Left forelimb (tissue), 1 donor: Measurements from ENCODE around the gene TRAF3.
"Not testable (repeated sequence)": the region's sequence is repeated elsewhere in the genome, so short reads cannot be mapped to it uniquely, and the experiment has no call there.

Experiments
- DNase-seq: peaks from one replicate; pipeline ENCODE4 v3.0.0-alpha.2; 2018; ENCODE audit warnings: low spot score

Gene TRAF3

DNA sequence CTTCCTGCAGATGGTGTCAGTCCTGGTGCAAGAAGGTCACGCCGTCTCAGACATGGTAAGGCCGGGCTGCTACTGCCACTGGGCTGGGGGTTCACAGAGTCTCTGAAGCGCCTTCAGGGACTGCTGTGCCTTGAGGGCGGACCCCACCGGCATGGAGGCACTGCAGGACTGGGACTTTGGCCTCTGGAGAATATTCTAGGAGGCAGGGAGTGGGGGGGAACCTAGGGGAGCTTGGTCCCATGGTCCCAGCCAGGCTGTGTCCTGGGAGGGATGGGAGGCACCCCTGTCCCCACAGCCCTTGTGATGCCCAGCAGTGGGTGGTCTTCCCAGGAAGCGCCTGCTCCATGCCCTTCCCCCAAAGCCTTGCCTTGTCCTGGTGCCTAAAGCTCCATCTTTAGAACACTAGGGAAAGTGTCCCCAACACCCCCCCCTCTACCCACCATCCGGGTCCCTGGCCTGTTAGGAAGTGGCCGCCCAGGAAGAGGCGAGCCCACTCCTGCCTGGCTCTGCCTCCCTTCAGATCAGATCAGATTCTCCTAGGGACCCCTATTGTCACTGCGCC, 146.8 kb downstream of the TRAF3 start:
- no peak for DNase-seq

DNA sequence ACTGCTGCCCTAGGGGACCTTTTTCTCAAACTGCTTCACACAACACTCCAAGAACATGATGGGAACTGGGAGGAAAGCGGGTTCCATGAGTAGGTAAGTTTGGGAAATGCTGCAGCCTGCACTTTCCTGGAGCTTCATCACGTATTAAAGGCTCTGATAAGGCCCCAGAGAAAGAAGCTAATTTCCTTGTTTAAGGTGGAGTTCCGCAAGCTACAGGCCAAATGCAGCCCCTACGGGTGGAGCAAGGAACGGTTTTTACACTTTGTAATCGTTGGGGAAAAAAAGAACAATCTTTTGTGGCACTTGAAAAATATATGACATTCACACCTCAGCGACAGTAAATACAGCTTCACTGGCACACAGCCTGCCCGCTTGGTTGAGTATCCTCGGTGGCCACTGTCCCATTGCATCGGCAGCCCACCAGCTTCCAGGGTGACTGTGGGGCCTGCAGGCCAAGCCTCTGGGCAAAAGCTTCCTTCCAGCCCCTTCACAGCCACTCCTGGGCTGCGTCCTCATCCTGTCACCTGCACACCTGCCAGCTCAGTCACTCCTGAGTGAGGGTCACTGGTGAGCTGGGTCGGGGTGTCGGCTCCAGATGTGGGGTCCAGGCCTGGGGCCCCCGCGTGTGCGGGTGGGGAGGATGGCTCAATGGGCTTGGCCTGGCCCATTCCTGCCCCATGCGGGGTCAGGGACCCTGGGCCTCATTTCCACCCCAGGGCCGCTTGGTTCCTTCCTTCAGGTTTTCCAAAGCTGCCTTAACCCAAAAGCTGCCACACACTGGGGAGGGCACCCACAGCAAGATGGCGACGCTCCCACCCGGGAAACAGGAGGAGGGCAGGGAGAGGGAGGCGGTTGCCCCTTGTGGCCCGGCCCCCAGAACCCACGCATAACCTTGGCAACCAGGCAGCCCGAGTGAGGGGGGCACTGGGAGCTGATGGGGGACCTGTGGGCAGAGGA, 147.7 kb downstream of the TRAF3 start:
- no peak for DNase-seq

DNA sequence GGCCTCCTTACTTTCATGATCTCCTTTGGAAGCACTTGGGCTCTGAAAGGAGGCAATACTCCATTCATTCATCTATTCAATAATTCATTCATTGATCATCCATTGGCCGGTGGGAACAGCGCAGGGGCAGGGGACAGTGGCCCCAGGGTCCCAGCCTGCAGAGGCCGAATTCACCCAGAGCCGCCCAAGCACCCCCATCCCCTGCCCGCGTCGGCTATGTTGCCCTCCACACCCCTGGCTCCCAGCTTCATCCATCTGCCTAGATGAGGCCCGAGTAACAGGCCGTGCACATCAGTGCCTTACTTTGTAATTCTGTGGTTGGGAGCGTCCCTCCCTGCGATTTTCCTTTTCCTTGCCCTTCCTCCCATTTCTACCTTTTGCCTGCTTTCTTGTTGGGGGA, 148.4 kb downstream of the TRAF3 start:
- no peak for DNase-seq

DNA sequence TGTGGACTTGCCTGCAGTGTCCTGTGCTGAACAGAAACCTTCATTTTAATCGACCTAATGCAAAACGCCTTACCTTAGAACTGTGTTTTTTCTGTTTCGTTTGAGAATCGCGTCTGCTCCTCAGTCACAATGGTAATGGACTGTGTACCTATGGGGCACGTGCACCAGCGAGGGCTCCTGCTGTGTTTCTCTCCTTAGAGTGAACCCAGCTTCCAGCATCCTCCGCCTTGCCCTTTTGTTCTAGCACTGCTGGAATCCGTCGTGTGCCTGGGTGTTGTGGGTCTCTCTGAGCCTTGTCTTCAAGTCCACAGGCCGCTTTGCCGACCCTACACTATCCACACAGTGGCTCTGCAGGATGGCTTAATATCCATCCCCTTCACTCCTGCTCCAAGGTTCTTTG, 148.9 kb downstream of the TRAF3 start:
- no peak for DNase-seq

DNA sequence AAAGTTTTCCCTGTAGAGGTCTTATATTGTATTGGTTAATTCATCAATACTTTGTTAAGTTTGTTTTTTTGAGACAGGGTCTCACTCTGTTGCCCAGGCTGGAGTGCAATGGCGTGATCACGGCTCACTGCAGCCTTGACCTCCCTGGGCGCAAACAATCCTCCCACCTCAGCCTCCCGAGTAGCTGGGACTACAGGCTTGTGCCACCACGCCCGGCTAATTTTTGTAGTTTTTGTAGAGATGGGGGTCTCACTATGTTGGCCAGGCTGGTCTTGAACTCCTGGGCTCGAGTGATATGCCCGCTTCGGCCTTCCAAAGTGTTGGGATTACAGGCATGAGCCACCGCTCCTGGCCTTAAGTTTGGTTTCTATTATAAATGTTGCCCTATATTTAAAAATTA, 149.6 kb downstream of the TRAF3 start:
- not testable (repeated sequence) for DNase-seq

DNA sequence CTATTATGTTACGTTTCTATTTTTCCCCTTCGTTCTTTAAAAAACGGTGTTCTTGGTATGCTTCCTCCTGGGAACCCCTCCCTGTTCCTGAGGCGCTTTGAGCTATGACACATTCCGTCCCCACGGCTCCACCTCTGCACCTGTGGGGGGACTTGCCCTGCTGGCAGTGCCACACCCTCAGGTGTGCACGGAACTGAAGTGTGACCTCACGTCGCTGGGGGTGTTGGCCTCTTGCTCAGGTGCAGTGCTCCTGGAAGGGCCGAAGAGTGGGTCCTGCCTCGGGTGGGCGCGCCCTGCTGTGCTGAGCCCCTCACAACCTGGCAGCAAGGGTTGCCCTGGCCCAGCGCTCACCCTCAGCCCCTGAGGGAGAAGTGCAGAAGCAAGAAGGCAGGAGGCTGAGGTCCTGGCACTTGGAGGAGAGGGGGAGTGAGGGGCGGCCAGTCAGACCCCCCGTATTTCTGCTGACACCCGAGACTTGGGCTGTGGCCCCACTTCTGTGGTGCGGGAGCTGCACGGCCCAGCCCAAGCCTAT, 150.2 kb downstream of the TRAF3 start:
- DNase-seq = no peak

DNA sequence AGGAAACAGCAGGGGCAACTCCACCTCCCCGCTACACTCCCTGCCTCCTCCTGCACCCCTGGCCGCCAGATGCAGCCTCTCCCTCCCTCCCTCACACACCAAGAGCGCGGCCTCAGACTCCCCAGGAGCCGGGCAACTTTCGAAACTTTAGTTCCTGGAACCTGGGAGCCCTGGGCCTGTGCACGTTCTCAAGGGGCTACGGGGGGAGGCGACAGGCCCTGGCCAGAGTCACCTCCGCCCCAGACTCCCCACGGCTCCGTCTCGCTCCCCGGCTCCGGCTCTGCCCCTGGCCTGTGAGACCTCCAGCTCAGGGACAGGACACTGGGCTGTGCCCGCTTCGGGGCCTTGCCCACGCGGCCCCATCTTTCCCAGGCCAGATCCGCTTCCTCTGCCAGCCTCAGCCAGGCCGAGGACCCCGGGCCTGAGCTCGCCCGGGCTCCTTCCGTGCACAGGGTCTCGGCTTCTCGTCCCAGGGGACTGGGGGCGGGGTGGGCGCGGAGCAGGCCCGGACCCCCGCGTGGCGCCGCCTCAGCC, 150.7 kb downstream of the TRAF3 start:
- no peak for DNase-seq

DNA sequence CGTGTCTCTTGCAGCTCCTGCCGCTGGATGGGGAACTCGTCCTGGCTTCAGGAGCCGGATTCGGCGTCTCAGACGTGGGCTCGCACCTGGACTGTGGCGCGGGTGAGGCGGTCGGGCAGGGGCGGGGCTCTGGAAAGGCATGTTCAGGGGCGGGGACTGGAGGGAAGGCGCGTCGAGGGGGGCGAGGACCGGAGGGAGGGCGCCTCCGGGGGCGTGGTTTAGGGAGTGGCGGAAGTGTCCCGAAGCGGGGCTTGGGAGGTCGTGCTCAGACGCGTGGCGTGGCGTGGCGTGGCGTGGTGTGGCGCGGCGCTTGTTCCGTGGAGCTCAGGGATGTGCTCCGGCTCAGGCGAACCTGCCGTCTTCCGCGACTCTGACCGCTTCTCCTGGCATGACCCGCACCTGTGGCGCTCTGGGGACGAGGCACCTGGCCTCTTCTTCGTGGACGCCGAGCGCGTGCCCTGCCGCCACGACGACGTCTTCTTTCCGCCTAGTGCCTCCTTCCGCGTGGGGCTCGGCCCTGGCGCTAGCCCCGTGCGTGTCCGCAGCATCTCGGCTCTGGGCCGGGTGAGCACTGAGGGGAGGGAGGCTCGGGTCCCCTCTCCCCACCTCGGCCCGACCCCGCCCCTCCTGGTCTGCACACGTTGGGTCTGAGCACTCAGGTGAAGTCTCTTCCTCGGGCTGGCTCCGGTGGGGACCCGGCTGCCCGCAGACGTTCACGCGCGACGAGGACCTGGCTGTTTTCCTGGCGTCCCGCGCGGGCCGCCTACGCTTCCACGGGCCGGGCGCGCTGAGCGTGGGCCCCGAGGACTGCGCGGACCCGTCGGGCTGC, 151.4 kb downstream of the TRAF3 start:
- DNase-seq = peak; percentile 77

DNA sequence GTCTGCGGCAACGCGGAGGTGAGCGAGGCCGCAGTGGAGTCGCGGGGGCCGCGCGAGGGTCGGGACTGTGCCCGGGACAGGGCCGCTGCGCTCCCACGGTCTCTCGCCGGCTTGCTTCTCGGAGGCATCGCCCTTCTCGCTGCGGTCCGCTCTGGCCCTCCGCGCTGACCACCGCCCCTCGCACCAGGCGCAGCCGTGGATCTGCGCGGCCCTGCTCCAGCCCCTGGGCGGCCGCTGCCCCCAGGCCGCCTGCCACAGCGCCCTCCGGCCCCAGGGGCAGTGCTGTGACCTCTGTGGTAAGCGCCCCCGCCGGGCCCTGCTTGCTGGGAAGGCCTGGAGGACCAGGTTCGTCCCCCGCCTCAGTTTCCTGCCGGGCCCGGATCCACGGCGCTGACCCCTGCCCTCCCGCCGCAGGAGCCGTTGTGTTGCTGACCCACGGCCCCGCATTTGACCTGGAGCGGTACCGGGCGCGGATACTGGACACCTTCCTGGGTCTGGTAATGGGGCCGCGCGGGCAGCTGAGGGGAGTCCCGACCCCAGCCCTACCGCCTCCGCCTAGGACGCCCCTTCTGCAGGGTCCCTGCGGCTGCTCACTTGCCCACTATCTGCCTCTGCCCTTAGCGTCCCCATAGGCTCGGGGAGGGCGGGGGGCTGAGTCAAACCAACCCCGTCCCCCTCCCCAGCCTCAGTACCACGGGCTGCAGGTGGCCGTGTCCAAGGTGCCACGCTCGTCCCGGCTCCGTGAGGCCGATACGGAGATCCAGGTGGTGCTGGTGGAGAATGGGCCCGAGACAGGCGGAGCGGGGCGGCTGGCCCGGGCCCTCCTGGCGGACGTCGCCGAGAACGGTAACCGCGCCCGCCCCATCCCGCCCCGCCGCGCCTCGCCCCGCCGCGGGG, 152.2 kb downstream of the TRAF3 start:
- no peak for DNase-seq

DNA sequence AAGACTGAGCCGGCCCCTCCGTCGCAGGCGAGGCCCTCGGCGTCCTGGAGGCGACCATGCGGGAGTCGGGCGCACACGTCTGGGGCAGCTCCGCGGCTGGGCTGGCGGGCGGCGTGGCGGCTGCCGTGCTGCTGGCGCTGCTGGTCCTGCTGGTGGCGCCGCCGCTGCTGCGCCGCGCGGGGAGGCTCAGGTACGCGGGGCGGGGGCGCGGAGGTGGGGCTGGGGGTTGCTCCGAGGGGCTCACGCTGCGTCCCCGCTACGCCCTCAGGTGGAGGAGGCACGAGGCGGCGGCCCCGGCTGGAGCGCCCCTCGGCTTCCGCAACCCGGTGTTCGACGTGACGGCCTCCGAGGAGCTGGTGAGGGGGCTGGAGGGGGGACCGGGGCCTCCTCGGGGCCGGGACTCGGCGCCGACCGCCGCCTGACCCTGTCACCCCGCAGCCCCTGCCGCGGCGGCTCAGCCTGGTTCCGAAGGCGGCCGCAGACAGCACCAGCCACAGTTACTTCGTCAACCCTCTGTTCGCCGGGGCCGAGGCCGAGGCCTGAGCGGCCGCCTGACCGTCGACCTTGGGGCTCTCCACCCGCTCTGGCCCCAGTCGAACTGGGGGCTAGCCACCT, 153.0 kb downstream of the TRAF3 start:
- no peak for DNase-seq

DNA sequence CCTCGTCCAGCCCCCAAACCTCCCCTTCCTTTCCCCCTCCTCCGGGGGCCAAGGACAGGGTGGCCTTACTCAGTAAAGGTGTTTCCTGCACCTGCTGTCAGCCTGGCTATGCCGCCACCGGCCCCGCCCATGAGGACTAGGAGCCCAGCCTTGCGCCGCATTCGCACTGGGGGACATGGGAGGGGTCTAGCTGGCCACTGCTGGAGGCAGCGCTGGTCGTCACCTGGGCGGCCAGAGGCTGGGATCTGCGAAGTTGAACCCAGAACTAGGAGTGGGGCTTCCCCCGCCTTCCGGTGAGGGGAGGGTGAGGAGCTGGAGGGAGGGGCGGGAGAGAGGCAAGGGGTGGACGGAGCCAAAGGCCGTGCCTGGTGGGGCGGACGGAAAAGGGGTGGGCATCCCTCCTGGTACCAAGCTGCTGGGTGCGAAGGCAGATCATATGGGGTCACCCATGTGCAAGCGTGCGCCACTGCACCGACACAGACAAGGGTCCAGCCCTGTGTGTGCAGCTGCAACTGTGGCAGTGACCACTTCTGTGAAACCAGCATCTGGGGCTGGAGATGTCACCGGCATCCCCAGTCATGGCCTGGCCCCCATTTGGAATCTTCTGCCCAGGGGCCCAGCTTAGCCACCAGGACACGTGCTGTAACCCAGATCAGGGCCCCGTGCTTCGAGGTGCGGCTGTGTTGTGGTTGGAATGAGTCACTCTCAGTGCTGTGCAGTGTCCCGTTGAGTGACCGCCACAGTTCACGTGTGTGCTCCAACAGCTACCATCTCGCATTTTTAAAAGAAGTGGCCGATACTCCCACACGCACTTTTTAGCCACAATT, 153.7 kb downstream of the TRAF3 start:
- no peak for DNase-seq

DNA sequence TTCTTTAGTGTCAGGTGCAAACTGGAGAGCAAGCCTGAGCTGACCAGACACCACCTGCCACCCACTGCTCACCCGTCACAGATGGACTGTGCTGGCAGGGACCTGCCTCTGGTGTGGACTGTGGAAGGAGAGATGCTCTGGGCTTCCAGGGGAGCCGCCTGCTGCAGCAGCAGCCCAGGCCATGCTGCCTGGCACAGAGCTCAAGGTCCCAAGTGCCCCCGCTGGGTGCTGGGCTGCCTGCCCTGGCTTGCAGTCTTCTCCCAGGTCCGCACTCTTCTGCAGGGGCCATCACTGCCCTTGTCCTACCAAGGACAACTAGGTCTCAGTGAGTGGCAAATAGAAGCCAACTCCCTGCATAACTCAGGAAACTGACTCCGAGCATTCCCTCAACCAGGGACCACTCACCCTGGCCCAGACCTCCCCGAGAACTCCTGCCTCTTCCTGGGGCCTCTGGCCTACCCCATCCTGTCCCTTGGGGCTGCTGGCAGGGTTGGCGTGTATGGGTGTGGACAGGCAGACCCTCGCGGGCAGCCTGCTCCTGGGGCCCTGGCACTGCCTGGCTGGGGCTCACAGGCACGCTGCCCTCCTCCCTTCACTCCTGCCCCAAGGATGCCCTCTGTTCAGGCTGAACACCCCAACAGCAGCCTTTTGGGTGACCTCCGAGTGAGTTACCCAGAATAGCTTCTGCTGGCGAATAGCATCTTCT, 154.5 kb downstream of the TRAF3 start:
- DNase-seq = no peak

DNA sequence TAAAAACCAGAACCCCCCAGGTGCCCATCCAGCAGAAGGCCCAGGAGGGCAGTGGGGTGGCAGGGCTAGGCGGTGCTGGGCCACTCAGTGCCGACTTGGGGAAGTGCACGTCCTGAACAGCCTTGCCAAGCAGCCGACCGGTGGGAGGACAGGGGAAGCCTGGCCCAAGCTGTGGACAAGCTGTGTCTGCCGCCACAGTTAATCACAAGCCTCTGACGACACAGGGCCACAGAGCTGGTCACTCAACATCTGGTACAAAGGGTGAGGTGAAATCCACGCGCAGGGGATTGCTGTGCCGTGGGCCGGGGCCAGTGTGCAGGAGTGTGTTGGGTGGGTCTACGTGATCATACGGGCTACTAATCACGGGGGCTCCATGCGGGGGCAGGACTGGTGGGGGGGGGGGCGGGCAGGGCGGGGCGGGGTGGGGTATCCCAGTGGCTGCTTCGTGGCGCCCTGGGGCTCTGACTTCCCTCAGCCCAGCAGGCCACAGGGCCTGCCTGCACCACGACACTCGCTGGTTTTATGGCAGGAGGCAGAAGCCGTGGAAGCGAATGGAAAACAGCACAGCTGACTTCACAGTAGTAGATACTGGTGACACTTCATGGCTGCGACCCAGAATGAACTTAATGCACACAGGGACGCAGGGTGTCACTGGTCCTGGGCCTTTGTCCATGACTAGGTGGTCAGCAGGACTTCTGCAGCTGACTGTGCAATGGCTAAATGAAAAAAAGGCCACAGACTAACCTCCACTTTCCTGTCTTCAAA, 155.4 kb downstream of the TRAF3 start:
- DNase-seq = no peak

DNA sequence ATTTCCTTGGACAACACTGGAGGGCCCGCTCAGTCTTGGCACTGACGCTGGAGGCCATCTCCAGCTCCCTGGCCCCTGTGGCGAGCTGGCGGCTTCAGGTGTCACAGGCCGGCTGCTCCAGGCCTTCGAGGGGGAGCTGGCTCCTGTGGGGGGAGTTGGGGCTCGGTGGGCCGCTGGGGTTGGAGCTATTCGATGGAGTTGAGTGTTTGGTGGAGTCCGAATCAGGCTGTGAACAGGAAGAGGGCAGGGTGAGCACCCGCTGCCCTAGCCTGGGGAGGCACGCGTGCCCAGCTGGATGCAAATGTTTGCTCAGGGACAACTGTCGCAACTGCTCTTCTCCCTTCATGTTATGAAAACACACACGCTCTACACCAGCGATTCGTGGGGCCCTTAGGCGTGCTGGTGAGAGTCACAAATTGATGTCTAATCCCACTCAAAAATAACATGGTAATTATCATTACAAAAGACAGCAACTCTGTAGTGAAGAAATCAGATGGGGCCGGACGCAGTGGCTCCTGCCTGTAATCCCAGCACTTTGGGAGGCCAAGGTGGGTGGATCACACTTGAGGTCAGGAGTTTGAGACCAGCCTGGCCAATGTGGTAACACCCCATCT, 156.5 kb downstream of the TRAF3 start:
- DNase-seq = no peak

DNA sequence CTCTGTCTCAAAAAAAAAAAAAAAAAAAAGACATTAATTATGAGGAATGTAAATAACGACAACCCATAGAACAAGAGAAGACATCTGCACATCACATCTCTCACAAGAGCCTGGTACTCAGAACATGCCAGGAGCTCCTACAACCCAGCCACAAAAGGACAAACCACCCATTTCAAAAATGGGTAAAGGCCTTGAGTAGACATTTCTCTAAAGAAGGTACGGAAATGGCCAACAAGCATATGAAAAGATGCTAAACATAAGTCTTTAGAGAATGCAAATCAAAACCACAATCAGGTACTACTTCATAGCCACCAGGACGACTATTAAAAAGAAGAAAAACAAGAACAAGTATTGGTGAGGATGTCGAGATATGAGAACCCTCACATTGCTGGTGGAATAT, 158.5 kb downstream of the TRAF3 start:
- DNase-seq = no peak

DNA sequence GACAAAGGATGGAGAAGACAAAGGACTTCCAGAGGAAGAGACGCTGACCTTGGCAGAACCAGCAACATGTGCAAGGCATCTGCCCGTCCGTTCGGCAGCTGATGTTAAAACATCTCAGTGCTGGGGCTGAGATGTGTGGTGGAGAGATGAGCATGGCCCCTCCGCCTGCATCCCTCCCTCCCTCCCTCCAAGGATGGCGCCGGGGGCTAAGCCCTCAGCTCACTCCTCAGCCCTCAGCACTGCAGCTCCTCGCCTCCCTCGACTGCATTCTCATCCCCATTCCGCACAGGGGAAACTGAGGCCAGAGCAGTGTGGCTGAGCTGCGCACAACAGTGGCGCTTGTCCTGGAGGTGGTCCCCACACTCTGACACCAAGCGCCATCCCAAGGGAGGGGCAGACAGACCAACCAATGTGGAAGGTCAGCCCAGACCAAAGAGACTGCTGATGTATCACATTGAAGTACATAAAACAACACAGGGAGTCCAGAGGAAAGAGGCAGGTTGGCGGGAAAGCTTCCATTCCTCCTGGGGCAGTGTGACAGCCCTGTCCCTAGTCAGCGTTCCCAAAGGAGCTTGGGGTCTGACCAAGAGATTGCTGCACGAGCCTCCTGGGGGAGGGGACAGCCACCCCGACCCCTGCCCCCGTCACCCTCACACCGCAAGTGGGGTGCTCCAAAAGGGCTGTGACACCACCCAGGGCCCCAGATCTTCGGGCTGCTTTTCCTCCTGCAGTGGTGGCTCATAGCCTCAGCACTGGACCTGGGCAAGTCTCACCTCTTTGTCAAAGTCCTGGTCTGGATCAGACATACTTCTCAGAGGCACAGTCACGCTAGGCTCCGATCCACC, 160.3 kb downstream of the TRAF3 start:
- DNase-seq = no peak

DNA sequence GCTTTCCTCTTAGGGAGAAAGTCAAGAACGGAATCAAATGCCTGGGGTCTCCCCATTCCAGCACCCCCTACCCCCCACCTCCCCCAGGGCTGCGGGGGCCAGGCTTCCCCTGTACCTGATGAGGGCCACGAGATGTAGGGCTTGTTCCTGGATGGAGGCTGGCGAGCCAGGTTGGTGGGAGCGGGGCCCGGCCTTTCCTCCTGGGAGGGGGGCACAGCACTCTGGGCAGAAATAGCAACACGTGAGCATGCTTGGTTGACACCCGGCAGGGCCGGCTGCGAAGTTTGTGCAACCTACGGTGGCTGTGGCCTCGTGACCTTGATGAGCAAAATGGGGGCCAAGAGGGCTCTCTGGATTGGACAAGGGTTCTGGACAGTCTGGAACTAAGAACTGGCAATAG, 160.9 kb downstream of the TRAF3 start:
- no peak for DNase-seq
